ENCODE data around the gene UBA1. TPM values are rescaled to one million over a fixed set of nuclear protein-coding genes. Genes with fewer than 3 reads are reported as not detected.

UBA1 gene
- total RNA-seq, result 197 and 296 TPM in 2 replicates

DNA sequence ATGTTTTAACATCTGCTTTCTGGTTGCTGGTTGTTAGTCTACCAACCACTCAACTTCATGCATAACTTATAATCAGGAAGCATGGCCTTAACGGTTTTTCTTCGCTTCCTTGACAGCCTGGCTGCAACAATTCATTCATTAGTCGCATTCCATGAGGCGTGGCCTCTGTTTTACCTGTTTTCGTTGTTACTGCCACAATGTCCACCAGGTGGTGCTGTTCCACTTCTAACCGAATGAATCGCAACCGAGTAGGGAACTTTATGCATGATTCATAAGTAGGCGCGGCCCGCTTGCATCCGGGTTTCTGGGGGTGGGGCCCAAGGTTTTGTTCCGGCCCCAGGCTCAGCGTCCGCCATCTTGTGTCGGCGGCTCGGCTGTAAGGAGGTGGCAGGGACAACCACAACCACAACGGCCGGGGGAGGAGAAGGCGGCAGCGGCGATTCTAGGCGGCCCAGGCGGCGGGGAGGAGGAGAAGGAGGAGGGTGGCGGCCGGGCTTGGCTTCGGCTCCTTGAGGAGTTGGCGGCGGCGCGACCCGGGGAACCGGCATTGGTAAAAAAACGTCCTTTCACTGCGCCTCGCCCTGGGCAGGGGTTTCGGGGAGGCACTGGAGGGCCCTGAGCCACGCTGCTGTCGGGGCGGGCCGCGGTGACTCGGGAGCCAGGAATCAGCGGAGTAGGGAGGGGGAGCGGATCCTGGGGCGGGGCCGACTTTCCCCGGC is at the start of gene UBA1:
TSS of gene UBA1 (plus strand) at position 355 of the 719 bp plus-strand sequence. CDS start 4,974 bp downstream, outside the sequence.

DNA sequence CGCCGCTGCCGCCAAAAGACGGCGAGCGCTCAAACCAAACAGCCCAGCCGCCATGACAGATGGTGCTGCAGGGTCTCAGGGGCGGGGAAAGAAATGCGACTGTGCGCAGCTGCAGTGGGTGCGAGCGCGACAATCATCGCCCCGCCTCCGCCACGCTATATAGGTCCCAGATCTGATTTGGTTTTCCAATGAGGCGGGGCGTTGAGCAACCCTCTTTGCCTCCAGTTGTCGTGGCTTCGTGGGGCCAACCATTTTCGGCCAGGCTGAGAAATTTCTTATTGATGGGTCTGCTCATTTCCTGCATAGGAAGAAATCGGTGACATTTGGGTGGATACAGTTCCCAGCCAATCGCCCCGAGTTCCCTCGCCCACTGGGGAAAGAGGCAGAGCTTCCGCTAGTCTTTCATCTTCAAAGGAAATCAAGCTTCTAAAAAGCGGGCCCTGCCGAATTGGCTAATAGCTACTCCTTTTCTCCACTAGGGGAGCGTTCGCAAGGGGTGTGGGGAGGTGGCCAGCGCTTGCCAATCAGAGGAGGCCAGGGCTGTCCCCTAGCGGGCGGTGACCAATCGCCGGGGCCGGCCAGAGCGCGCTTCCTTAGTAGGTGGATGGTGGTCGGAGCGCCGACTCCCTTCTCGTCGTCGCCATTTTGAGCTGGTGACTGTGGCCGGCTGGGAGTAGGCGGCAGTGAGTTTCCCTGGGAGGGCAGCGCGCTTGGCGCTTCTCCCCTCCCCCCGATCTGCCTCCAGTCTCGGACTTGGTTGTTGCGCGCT is 48.8 kb upstream of the UBA1 start, which contains the start of the genes NDUFB11 and RBM10:
TSS of gene NDUFB11 (minus strand) at position 77 of the 769 bp plus-strand sequence. CDS start at position 54, 23 bp downstream.
TSS of gene RBM10 (plus strand) at position 596 of the 769 bp plus-strand sequence. CDS start 2,261 bp downstream, outside the sequence.

DNA sequence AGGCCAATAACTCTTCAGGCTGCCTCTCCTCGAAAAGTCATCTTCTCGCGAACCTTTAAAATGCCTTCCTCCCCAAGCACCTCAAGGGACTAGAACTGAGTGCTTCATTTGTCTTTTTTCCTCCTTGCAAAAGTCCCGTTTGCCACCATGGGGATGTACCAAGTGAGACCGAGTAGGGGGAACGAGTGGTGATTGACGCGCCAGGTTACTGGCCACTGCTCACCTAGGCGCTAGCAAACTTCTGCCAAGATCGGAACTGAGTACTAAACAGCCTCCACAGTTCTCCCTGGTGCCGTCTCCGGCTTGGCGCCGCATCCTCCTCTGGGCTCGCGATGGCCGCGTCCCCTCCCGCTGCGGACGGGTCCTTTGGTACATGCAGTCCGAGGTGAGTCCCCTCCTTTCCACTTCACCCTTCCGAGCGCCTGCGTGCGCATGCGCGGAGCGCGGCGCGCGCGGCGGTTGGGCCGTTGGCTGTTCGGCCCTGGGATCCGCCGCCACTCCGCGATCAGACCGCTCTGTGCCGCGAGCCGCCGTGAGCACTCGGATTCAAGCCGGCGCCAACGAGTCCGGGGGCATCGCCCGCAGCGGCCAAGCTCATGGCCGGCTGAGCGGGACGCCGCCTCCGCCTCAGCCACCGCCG is 24.8 kb downstream of the UBA1 start, which contains the start of gene CDK16:
TSS of gene CDK16 (plus strand) at position 402 of the 640 bp plus-strand sequence. CDS start 4,877 bp downstream, outside the sequence.

DNA sequence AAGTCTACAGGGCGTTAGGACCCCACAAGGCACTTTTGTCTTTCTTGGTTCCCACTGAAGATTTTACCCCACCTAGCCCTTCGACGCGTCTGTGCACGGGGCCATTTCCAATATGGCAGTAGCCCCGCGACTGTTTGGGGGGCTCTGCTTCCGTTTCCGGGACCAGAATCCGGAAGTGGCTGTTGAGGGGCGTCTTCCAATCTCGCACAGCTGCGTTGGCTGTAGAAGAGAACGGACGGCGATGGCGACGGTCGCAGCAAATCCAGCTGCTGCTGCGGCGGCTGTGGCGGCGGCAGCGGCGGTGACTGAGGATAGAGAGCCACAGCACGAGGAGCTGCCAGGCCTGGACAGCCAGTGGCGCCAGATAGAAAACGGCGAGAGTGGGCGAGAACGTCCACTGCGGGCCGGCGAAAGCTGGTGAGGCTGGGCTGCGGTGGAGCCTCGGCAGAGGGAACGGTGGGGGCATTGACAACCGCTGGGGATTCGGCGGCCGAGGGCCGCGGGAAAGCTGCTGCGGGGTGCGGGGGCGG is 39.2 kb downstream of the UBA1 start, which contains the start of gene USP11:
TSS of gene USP11 (plus strand) at position 207 of the 530 bp plus-strand sequence. CDS start at position 242, 35 bp downstream.

Other genes starting within 250 kb of the UBA1 start
- 0.79 TPM in 1 of 2 replicates, not detected in the other for gene RGN, start 115.4 kb upstream of the UBA1 start, total RNA-seq
- gene NDUFB11, start 49.1 kb upstream of the UBA1 start, total RNA-seq, result 61.3 and 89.1 TPM in 2 replicates
- gene RBM10, start 48.6 kb upstream of the UBA1 start, total RNA-seq, result 40.4 and 70.8 TPM in 2 replicates
- 111 and 134 TPM in 2 replicates for gene CDK16, start 24.9 kb downstream of the UBA1 start, total RNA-seq
- 59.0 and 73.0 TPM in 2 replicates for gene USP11, start 39.2 kb downstream of the UBA1 start, total RNA-seq
- 0.11 and 0.39 TPM in 2 replicates for gene ZNF157, start 176.7 kb downstream of the UBA1 start, total RNA-seq

Data from placental epithelial cell (primary cell).